Measurements from ENCODE around the gene NAT8L. TPM values are rescaled to one million over a fixed set of nuclear protein-coding genes. Genes with fewer than 3 reads are reported as not detected.
A peak's percentile ranks its signal among the peaks of the same experiment; 100 is the strongest.

The NAT8L gene
- total and polyA plus RNA-seq, 9 donors, result 0.62 to 6.2 (median 2.2) TPM

- Histone ChIP-seq H3K36me3 (ENCODE audit: control insufficient read depth, insufficient read depth, low read length) (no peaks in the 10 kb centered on the region), H3K9me3 (replicated peaks; ENCODE audit: control insufficient read depth, low read depth, low read length) (no peaks in the 10 kb centered on the region), H3K27me3 (ENCODE audit: control insufficient read depth, insufficient read depth, low read length) (peaks cover 56% of the 10 kb centered on the region), H3K4me1 (ENCODE audit: control insufficient read depth, insufficient read depth, low read length) (peaks cover 3% of the 10 kb centered on the region), H3K4me3 (ENCODE audit: low read length) (no peak overlapping the region), H3K27ac (ENCODE audit: low read length) (no peak overlapping the region)
- DNase-seq, result no peak
- 70% methylated on average over 10 of the region's 10 CpGs for WGBS (ENCODE audit: insufficient coverage)
These were observed 22.8 kb upstream of the NAT8L start for GRCh38 chr4:2036327-2036726.

GRCh38 chr4:2036866-2037265 is 22.3 kb upstream of the NAT8L start:
- no peak overlapping the region for H3K27ac ChIP-seq (ENCODE audit: low read length)
- WGBS (ENCODE audit: insufficient coverage), result 55% methylated on average over 4 of the region's 7 CpGs
- no peak overlapping the region for H3K4me3 ChIP-seq (ENCODE audit: low read length)
- no peaks in the 10 kb centered on the region for H3K36me3 ChIP-seq (ENCODE audit: control insufficient read depth, insufficient read depth, low read length)
- no peak for DNase-seq
- peaks cover 61% of the 10 kb centered on the region for H3K27me3 ChIP-seq (ENCODE audit: control insufficient read depth, insufficient read depth, low read length)
- H3K9me3 ChIP-seq (replicated peaks; ENCODE audit: control insufficient read depth, low read depth, low read length), result no peaks in the 10 kb centered on the region
- peaks cover 8% of the 10 kb centered on the region for H3K4me1 ChIP-seq (ENCODE audit: control insufficient read depth, insufficient read depth, low read length)

DNA sequence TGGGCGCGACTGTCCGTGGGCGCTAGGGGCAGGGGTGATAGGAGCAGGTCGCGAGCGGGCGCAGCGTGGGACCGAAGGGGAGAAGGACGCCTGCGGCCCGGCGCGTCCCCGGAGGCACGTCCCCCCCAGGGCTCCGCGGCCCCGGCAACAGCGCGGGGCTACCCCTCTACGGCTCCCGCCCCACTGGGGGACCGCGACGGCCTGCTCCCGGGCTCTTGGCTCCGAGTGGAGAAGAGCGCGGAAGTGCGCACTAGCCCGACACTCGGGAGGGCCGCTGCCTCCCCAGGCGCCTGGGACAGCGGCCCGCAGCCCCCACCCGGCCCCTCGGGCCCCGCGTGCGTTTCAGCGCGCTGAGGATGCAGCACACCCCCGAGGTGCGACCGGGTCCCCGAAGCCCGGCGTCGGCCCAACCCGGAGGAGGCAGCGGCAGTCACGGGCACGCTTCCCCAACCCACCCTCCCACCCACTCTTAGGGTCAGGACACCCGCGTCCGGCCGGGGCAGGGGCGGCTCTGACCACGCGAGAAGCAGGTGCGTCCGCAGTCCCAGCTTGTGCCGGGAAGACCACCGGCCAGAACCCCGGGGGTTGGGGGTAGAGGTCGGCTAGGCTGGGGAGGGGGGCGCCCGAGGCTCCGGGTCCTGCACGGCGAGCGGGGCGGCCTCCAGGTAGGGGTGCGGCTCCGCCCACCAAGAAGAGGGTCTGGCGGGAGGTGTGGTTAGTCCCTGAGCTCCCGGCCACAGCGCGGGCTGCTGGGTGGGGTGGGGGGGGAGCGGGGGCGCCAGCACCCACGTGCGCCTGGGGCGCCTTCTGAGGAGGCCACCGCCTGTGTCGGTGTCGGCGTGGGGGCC is 18.5 kb upstream of the NAT8L start:
- Histone ChIP-seq H3K4me3 (ENCODE audit: low read length) (no peak overlapping the region), H3K9me3 (replicated peaks; ENCODE audit: control insufficient read depth, low read depth, low read length) (peaks cover 4% of the 10 kb centered on the region), H3K27ac (ENCODE audit: low read length) (no peak overlapping the region), H3K4me1 (ENCODE audit: control insufficient read depth, insufficient read depth, low read length) (peaks cover 20% of the 10 kb centered on the region), H3K36me3 (ENCODE audit: control insufficient read depth, insufficient read depth, low read length) (no peaks in the 10 kb centered on the region), H3K27me3 (ENCODE audit: control insufficient read depth, insufficient read depth, low read length) (peaks cover 76% of the 10 kb centered on the region)
- 3% methylated on average over 65 of the region's 91 CpGs for WGBS (ENCODE audit: insufficient coverage)
- DNase-seq, result no peak

- peaks cover 20% of the 10 kb centered on the region for H3K4me1 ChIP-seq (ENCODE audit: control insufficient read depth, insufficient read depth, low read length)
- under 1% methylated on average over 94 of the region's 94 CpGs for WGBS (ENCODE audit: insufficient coverage)
- peaks cover 77% of the 10 kb centered on the region for H3K27me3 ChIP-seq (ENCODE audit: control insufficient read depth, insufficient read depth, low read length)
- no peak overlapping the region for H3K27ac ChIP-seq (ENCODE audit: low read length)
- H3K4me3 ChIP-seq (ENCODE audit: low read length), result peak overlapping the region; percentile 56
- peaks cover 4% of the 10 kb centered on the region for H3K9me3 ChIP-seq (replicated peaks; ENCODE audit: control insufficient read depth, low read depth, low read length)
- H3K36me3 ChIP-seq (ENCODE audit: control insufficient read depth, insufficient read depth, low read length), result no peaks in the 10 kb centered on the region
- peak; percentile 84 for DNase-seq
These were observed 17.6 kb upstream of the NAT8L start for GRCh38 chr4:2041239-2042130.

DNA sequence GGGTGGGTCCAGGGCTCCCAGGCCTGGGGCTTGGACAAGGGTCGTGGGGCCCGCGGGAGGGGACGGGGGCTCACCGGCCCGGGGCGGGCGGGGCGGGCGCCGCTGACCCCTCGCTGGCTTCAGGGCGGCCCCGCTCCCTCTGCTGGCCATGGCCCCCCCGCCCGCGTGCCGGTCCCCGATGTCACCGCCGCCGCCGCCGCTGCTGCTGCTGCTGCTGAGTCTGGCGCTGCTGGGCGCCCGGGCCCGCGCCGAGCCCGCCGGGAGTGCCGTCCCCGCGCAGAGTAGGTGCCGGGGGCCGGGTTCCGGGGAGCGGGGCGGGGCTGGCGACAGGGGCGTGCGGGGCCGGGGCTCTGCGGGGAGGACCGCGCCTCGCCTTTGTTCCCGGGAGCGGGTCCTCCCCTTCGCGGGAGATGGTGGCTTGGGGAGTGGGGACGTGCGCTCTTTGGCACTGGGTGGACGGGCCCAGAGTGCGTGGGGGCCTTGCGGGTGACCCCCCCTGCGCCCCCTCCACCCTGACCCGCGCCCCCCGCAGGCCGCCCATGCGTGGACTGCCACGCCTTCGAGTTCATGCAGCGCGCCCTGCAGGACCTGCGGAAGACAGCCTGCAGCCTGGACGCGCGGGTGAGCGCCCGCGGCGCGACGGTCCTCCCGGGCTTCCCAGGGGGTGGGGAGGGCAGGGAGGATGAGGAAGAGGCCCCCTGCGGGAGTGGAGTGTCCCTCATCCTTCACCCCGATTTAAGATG is 16.8 kb upstream of the NAT8L start:
- DNase-seq, result no peak
- Histone ChIP-seq H3K9me3 (replicated peaks; ENCODE audit: control insufficient read depth, low read depth, low read length) (peaks cover 4% of the 10 kb centered on the region), H3K27ac (ENCODE audit: low read length) (no peak overlapping the region), H3K4me1 (ENCODE audit: control insufficient read depth, insufficient read depth, low read length) (peaks cover 20% of the 10 kb centered on the region), H3K4me3 (ENCODE audit: low read length) (peak overlapping the region; percentile 56), H3K36me3 (ENCODE audit: control insufficient read depth, insufficient read depth, low read length) (no peaks in the 10 kb centered on the region), H3K27me3 (ENCODE audit: control insufficient read depth, insufficient read depth, low read length) (peaks cover 77% of the 10 kb centered on the region)
- WGBS (ENCODE audit: insufficient coverage), result 2% methylated on average over 56 of the region's 80 CpGs

GRCh38 chr4:2042947-2043395 is 16.2 kb upstream of the NAT8L start:
- H3K4me1 ChIP-seq (ENCODE audit: control insufficient read depth, insufficient read depth, low read length), result peaks cover 20% of the 10 kb centered on the region
- no peak overlapping the region for H3K27ac ChIP-seq (ENCODE audit: low read length)
- H3K9me3 ChIP-seq (replicated peaks; ENCODE audit: control insufficient read depth, low read depth, low read length), result peaks cover 4% of the 10 kb centered on the region
- no peak overlapping the region for H3K4me3 ChIP-seq (ENCODE audit: low read length)
- peaks cover 82% of the 10 kb centered on the region for H3K27me3 ChIP-seq (ENCODE audit: control insufficient read depth, insufficient read depth, low read length)
- no peaks in the 10 kb centered on the region for H3K36me3 ChIP-seq (ENCODE audit: control insufficient read depth, insufficient read depth, low read length)
- DNase-seq, result no peak
- WGBS (ENCODE audit: insufficient coverage), result 77% methylated on average over 5 of the region's 8 CpGs

- peaks cover 84% of the 10 kb centered on the region for H3K27me3 ChIP-seq (ENCODE audit: control insufficient read depth, insufficient read depth, low read length)
- no peaks in the 10 kb centered on the region for H3K36me3 ChIP-seq (ENCODE audit: control insufficient read depth, insufficient read depth, low read length)
- no peak overlapping the region for H3K27ac ChIP-seq (ENCODE audit: low read length)
- DNase-seq, result no peak
- peaks cover 20% of the 10 kb centered on the region for H3K4me1 ChIP-seq (ENCODE audit: control insufficient read depth, insufficient read depth, low read length)
- 78% methylated on average over 17 of the region's 18 CpGs for WGBS (ENCODE audit: insufficient coverage)
- H3K4me3 ChIP-seq (ENCODE audit: low read length), result no peak overlapping the region
- peaks cover 4% of the 10 kb centered on the region for H3K9me3 ChIP-seq (replicated peaks; ENCODE audit: control insufficient read depth, low read depth, low read length)
These were observed 15.6 kb upstream of the NAT8L start for GRCh38 chr4:2043396-2044118.

DNA sequence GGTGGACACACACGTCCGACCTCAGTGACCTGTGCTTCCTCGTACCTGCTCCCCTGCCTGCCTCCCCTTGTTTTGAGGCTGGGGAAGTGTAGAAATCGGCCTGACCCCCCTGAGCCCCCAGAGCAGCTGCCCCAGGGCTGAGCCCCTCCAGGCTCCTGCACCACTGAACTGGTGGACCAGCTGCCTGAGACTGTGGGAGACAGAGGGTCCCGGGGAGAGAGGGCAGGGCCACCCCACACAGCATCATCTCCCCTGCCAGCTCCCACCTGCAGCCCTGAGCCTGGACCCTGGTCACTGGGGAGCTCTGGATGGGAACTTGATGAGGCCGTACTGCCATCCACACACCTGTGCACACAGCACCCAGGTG is 15.0 kb upstream of the NAT8L start:
- peaks cover 4% of the 10 kb centered on the region for H3K9me3 ChIP-seq (replicated peaks; ENCODE audit: control insufficient read depth, low read depth, low read length)
- WGBS (ENCODE audit: insufficient coverage), result 72% methylated on average over 4 of the region's 6 CpGs
- H3K36me3 ChIP-seq (ENCODE audit: control insufficient read depth, insufficient read depth, low read length), result no peaks in the 10 kb centered on the region
- H3K27ac ChIP-seq (ENCODE audit: low read length), result no peak overlapping the region
- H3K4me3 ChIP-seq (ENCODE audit: low read length), result no peak overlapping the region
- peaks cover 85% of the 10 kb centered on the region for H3K27me3 ChIP-seq (ENCODE audit: control insufficient read depth, insufficient read depth, low read length)
- no peak for DNase-seq
- H3K4me1 ChIP-seq (ENCODE audit: control insufficient read depth, insufficient read depth, low read length), result peaks cover 20% of the 10 kb centered on the region
